HG02981 (cell line): ENCODE data around the gene UAP1.
"Not testable (repeated sequence)": the region's sequence is repeated elsewhere in the genome, so short reads cannot be mapped to it uniquely, and the experiment has no call there.

Experiments used
- ATAC-seq: cut with Tn5 transposase; IDR thresholded peaks from one replicate; pipeline ENCODE4 v1.9.1; 2021; ENCODE audit warnings: mild to moderate bottlenecking, moderate library complexity; ENCODE audit not compliant: unreplicated experiment

The UAP1 gene

GRCh38 chr1:162564762-162565218, 3.3 kb downstream of the UAP1 start:
- no peak for ATAC-seq

- no peak for ATAC-seq
Observed at GRCh38 chr1:162565460-162565859, 3.9 kb downstream of the UAP1 start.

- no peak for ATAC-seq
Observed at GRCh38 chr1:162566870-162567269, 5.3 kb downstream of the UAP1 start.

GRCh38 chr1:162568802-162569201, 7.3 kb downstream of the UAP1 start:
- ATAC-seq: no peak

GRCh38 chr1:162570718-162571117, 9.2 kb downstream of the UAP1 start:
- ATAC-seq: no peak

GRCh38 chr1:162571121-162571520, 9.6 kb downstream of the UAP1 start:
- ATAC-seq: not testable (repeated sequence)

GRCh38 chr1:162571696-162572095, 10.2 kb downstream of the UAP1 start:
- ATAC-seq: no peak

GRCh38 chr1:162573136-162573535, 11.6 kb downstream of the UAP1 start:
- ATAC-seq: no peak

- ATAC-seq: no peak
Observed at GRCh38 chr1:162578071-162578700, 16.7 kb downstream of the UAP1 start.

GRCh38 chr1:162578936-162579335, 17.4 kb downstream of the UAP1 start:
- no peak for ATAC-seq

GRCh38 chr1:162580308-162580707, 18.8 kb downstream of the UAP1 start:
- ATAC-seq: no peak

GRCh38 chr1:162582901-162583300, 21.4 kb downstream of the UAP1 start:
- not testable (repeated sequence) for ATAC-seq

- ATAC-seq: not testable (repeated sequence)
Observed at GRCh38 chr1:162585101-162585500, 23.6 kb downstream of the UAP1 start.

- no peak for ATAC-seq
Observed at GRCh38 chr1:162587347-162587746, 25.8 kb downstream of the UAP1 start.

- ATAC-seq: no peak
Observed at GRCh38 chr1:162587761-162588260, 26.3 kb downstream of the UAP1 start.

- no peak for ATAC-seq
Observed at GRCh38 chr1:162590101-162590500, 28.6 kb downstream of the UAP1 start.

GRCh38 chr1:162590686-162591085, 29.2 kb downstream of the UAP1 start:
- no peak for ATAC-seq

- no peak for ATAC-seq
Observed at GRCh38 chr1:162596514-162597170, 35.1 kb downstream of the UAP1 start.

- ATAC-seq: no peak
Observed at GRCh38 chr1:162599451-162599850, 37.9 kb downstream of the UAP1 start.

- ATAC-seq: not testable (repeated sequence)
Observed at GRCh38 chr1:162603117-162603516, 41.6 kb downstream of the UAP1 start.

GRCh38 chr1:162605225-162605927, 43.9 kb downstream of the UAP1 start:
- ATAC-seq: no peak

GRCh38 chr1:162609306-162609705, 47.8 kb downstream of the UAP1 start:
- ATAC-seq: no peak
